Measurements from ENCODE around the gene S1PR3.
A peak's percentile ranks its signal among the peaks of the same experiment; 100 is the strongest.

S1PR3 gene

DNA sequence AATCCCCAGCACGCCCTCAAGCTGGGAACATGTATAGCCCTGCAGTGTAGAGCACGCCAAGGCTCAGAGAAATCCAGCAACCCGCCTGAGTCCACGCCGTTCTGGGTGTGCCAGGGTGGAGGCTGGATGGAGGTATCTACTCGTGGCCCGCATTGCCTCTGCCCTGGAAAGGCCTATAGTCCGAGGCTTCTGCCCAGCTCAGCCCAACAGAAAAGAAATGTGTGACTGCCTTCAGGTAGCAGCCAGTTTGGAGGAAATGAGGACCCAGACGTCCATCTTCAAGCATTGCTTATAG is 18.2 kb downstream of the S1PR3 start:
- DNase-seq (ENCODE audit: low spot score) = no peak

DNA sequence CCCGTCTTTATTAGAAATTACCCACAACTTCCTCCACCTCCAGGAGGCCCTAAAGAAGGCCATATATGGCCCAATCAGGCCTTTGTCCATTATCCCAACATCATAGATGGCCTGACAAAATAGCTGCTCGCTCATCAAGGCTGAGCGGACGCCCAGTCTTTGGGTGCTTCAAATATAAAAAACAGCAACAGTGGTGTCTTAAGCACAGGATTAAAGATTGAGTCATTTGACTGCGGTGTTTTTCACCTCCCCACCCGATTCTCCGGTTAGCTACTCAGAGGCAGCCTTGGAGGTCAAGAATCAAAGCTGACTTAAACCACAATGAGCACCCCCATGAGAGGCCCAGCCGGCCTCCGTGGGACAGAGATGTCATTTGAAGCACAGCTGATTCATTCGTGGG is 18.8 kb downstream of the S1PR3 start:
- DNase-seq (ENCODE audit: low spot score) = no peak

DNA sequence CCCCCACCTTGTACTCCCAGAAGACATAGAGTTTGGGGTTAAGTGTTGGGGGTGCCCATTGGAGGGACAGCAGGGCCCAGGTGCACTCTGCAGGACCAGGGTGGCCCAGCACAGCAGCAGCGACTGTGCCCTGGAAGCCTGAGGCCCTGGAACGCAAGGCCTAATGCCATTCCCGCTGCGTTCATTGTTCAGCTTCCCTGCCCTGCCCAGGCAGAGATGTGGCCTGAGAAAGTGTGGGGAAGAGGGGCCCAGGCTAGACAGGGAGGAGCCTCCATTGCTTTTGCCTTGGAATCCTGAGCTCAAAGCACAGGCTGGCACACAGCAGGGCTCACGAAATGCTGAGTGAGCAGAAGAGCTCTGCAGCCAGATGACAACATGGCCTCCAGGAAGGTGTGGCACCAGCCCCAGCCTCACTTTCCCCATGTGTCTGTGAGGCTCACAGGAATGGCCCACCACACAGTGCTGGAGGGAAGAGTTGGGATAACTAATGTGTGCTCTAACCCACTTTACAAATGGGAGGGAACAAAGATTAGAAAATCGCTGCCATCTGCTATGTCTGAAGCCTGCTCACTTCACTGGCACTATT is 19.4 kb downstream of the S1PR3 start:
- DNase-seq (ENCODE audit: low spot score) = no peak

DNA sequence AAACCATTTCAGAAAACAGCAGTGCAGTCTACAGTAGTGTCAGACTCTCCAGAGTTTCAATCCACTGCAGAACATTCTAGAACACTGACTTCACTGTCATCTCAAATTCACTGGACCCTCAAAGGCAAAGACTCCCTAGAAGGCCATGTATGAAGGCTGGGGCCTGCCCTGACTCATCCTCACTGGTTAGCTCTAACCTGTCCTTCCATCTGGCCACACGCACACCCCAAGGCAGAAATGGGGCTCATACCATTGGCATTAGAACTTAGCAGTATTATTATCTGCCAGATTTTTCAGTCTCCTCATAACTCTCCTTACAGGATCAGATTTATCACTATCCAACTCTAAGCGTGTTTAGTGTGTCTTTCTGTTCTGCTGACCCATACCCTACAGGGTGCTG is 20.4 kb downstream of the S1PR3 start:
- no peak for DNase-seq (ENCODE audit: low spot score)

DNA sequence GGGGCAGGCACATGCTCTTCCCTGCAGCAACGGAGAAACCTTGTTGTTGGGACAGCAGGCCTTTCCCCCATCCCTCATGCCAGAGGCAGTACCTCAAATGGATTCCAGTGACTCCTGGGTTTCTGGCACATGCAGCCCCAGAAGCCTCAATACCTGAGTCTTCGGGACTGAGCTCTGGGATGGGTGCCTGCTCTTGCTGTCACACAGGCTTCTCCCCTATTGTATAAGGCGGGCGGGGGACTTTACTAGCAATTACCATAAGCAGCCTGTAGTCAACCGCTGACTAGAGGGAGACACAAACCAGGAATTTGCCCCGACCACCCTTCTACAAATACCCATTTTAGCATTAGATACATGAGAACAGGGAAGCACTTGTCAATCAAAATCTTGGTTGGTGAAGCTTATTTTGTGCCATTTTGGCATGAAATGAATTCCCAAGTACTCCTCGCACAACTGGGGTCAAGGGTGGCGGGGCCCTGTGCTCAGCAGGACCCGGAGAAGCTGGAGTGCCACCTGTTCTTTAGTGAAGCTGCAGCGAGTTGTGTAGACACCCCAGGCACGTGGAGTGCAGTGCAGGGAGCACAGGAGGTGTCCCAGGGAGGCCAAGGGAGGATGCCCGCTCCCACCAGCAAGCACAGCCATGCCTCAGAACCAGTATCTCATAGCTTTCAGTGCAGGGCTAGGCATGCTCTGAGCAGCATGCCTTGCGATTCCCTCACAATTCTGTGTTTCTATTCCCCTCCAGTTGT is 21.2 kb downstream of the S1PR3 start:
- DNase-seq (ENCODE audit: low spot score) = no peak

DNA sequence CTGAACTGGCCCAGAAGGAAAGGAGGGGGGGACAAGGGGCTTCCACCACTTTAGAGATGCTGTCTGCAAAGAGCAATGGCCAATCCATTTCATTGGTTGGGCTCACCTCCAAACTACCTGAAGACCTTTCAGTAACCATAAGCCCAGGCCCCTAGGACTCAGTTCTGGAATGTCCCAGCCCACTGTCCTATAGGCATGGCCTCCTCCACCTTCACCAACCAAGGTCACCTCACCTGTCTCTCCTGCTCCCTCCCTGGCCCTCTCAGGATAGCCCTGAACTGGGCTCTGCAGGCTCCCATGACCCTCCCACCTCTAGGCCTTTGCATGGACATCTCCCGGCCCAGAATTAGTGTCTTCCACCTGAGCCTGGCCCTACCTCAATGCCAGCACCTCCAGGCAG is 22.4 kb downstream of the S1PR3 start:
- no peak for DNase-seq (ENCODE audit: low spot score)

DNA sequence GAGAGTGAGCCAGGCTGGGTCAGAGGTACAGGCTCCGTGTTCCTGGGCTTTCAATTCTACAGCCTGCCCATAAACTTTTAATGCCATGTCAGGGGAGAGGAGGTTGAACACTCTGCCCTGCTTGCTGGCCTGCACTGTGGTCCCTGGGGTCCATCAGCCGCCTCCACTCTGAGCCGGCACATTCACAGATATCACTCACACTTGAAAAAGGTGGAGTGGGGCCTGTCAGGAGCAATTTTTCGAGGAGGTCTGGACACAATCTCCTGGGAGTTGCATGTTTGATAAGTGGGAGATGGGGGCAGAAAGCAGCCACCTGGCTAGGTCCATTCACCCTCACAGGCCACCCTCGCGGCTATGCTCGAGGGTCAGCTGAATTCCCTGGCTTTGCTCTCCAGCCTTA is 22.9 kb downstream of the S1PR3 start:
- DNase-seq (ENCODE audit: low spot score) = no peak

DNA sequence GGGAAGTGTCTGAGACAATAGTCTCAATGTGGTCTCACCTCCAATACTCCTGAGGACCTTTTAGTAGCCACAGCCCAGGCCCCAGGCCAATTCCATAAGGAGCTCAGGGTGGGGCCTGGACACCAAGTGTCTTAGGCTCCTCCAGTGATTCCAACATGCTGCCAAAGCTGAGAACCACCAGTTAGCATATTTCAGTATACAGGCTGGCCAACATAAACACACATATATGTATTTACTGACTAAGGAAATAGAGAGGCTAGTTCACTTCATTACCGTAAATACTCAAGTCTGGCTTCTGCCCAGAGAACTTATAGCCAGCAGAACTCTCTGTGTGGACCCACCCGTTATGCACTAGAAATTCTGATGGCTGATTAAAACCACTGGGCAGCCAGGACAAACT is 24.1 kb downstream of the S1PR3 start:
- DNase-seq (ENCODE audit: low spot score) = no peak

DNA sequence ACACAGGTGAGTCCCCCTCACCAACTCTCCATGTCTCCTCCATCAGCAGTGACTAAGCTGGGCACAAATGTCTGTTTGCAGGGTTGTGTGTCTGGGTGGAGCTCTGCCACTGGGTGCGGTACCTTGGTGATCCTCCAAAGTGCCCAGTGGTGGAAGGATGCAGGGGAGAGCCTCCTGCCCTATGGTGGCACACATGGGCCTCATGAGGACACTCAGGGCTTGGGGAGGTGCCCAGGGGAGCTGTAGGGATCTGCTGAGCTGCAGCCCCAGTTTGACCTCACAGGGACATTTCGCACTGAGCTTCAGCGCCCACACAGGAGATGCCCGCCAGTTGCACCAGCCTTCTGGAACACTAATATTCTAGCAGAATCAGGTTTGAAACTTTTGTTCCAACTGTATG is 29.5 kb downstream of the S1PR3 start:
- no peak for DNase-seq (ENCODE audit: low spot score)

DNA sequence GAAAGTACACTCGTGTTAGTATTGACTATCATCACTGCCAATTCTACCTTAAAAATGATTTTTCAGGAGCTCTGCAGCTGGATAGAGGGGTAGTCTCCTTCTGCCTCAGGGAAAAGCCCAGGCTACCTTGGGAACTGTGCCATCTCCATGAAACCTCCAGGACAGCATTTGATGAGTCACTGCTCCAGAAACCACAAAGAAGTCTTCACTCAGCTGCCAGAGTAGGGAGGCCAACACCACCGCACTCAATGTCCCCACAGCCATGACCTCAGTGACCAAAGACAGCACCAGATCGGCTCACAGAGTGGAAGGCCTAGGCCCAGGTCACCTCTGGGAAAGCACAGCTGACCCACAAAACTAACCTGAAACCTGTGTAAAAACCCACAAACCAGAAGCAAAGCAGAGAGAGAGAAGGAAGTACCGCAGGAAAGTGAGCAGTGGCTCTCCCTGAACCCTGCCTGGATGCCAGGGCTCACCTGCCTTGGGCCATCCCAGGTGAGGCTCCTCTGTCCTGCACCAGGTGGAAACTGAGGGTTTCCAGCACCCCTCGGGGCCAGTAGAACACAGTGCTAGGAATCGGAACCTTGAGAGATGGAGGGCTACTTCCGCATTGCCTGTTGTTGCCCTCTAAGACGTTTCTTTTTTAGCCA is 30.0 kb downstream of the S1PR3 start:
- peak; percentile 89 for DNase-seq (ENCODE audit: low spot score)

DNA sequence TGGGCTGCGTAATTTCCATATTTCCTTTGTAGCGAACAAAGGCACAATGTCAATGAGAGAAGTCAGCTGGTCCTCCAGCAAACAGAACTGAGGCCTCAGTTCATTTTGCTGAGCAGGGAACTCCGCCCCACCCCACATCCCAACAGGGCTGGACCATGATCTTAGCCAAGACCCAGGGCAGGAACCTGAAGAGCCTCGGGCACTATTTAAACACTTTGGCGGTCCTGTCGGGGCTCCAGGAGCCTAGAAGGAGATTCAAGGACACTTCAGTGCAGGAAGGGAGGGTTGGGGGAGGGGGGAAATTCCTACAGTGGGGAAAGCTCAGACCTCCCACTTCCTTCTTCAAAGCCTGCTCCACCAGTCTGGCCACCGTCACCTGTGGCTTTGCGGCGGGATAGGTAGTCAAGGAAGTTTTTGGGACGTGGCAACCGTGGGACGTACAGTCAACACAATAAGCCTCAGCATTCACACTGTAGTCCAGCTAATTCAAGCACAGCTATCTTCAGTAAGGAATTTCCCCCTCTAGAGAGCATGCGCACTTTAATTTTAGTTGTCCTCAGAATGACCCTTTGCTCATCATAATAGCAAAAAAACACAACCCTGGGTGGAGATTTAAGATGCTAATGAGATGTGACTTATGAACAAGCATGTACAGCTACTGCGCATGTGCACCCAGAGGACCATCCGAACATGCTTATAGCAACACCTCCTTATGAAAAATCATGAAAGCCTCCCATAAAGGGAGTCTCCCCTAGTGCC is 30.9 kb downstream of the S1PR3 start:
- no peak for DNase-seq (ENCODE audit: low spot score)

DNA sequence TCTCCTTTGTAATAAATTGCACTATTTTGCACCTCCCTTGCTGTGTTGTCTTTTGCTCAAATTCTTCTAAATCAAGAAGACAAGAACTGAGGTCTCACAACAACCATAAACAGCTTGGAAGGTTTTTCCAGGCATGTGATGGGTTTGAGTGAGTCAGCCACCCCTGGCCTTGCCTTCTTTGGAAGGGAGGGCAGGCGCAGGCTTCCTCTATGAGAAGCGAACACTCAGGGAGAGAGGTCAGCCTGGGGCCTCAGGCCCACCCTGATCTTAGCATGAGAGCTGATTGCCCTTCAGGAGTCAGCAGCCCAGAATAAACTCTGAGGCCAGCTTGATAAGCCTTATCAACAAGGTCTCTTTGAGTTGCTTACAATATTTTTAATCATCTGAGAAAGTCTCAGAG is 31.6 kb downstream of the S1PR3 start:
- DNase-seq (ENCODE audit: low spot score) = peak; percentile 59

DNA sequence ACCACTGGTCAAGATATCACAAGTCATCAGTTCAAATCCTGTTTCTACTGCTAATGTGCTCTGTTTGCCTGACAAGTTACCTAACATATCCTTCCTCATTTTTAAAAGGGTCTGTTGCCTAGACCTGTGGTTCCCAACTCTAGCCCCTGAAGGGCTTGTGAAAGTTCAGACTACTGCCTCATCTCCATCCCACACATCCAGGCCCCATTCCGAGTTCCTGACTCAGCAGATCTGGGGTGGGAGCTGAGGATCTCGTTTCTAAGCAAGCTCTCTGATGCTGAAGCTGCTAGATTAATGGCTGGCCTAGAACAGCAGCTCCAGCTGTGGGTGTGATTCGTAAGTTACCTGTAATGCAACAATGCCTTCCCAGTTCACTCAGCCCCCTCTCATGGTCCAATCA is 32.5 kb downstream of the S1PR3 start:
- DNase-seq (ENCODE audit: low spot score) = no peak

DNA sequence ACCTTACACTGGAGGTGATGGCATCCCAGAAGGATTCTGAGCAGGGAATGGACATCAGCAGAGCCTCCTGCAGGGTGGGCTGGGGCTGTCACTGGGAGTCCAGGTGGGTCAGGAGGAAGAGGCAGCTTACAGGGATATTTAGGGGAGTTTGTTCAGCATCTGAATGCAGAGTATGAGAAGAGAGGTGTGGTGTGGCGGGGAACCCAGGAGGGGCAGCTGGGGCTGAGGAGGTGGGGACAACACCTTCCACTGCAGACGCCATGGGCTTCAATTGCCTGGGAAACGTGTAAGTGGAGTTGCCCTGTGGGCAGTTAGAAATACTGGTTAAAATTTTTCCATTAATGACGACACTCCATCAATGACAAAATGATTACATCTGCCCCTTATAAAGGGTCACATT is 33.5 kb downstream of the S1PR3 start:
- no peak for DNase-seq (ENCODE audit: low spot score)

DNA sequence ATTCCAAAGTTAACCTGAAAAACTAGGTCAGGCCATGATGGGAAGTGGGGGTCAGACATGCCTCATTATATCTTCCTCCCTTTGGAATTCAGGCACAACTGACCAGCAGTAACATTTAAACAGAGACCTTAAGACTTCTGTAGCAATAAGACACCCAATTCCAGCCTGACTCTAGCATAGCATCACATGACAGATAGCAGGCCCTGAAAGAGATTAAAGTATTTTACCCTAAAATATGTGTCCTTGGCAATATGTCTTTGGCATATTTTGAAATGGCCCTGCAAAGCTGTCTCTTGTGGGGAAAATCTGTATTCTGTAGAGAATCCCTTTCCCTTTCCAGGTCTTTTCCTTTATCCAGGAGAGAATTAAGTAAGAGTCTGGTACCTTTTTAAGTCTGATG is 34.3 kb downstream of the S1PR3 start:
- no peak for DNase-seq (ENCODE audit: low spot score)

DNA sequence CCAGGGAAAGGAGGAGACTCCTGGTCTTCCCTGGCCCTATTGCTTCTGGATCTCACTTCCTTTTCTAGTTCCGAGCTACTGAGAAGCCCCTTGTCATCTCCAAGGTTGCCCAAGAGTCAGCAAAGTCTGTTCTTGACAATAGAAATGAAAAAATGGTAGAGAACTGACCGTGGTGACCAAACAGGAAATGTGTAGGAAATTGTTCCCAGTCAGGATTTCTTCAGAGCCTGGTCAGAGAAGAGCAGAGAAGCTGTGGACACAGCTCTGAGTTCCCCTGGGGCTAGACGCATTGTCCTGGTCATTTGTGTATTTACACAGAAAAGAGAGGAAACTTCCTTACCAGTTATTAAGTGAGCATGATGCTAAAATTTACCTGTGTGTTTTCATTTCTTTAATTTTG is 35.6 kb downstream of the S1PR3 start:
- DNase-seq (ENCODE audit: low spot score) = no peak

DNA sequence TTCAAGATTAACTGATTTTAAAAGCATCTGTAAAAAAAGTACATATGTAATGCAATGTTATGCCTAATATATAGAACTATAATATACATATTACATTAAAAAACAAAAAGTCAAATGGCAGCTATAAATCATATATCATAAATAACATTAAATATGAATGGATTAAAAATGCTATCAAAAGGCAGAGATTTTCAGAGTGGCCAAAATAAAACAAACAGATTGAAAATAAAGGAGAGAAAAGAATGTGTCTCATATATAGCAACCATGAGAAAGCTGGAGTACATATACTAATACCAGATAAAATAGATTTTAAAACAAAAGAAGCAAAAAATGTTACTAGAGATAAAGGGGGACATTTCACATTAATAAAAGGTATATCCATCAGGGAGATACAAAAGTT is 38.5 kb downstream of the S1PR3 start:
- no peak for DNase-seq (ENCODE audit: low spot score)

DNA sequence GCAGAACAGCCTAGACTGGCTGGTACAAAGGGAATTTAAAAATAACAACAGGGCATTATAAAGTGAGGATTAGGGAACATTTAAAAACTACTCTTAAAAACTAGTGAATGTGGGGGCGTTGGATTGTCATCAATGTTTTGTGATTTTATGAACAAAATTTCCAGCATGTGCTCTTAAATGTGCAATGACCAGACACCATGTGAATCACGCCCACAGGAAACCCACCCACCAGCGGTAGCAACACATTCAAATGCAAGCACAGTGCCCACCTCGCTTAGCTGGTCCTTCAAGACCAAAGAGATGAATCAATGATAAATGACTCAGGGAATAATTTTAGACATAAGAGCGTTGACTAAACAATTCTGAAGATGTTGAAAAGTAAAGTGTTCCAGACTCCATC is 40.9 kb downstream of the S1PR3 start:
- DNase-seq (ENCODE audit: low spot score) = no peak

DNA sequence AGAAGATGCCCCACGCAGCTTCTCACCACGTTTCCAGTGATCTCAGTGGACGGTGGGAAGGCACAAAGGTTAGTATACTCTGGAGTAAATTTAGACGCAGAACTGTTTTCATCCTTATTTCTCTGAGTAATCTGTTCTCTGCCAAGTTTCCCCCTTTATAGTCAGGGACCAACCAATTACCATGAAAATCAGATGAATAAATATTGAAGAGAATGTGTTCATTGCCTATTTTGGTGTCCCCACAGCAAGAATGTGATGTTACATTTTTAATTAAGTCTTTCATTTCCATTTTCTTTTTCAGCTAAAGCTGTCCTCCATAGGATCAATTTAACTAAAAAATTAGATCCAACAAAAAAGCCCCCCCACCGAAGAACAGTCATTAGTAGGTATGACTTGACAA is 41.4 kb downstream of the S1PR3 start:
- no peak for DNase-seq (ENCODE audit: low spot score)

DNA sequence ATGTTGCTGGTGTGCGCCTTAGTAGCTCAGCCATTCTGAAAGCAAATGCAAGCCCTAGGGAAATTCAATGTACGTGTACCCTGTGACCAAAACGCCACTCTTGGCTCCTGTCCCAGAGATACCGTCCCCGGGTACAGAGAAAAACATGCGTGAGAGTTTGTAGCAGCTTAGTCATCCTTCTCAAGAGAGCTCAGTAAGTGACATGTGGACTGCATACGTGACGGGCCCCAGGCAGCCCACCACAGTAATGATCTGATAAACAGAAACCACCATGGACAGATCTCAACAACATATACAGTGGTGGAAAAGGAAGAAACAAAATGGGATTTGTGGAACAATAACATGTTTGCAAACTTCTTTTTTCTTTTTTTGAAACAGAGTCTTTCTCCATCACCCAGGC is 45.1 kb downstream of the S1PR3 start:
- no peak for DNase-seq (ENCODE audit: low spot score)

DNA sequence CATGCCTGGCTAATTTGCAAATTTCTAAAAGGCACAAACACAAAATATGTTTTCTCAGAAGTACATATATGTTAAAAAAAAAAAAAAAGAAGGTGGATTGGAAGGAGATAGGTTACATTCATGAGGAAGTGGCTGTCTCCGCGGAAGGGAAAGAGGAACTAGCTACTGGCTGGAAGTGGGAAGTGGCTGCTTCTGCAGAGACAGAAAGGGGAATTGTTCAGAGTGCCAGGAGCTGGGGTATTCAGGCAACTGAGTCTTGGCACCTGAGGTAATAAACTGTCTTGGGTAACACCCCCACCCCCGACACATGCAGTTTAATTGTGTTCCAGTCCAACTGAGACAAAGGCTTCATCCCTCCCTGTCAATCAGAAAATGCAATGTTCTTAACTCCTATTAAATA is 45.6 kb downstream of the S1PR3 start:
- no peak for DNase-seq (ENCODE audit: low spot score)

DNA sequence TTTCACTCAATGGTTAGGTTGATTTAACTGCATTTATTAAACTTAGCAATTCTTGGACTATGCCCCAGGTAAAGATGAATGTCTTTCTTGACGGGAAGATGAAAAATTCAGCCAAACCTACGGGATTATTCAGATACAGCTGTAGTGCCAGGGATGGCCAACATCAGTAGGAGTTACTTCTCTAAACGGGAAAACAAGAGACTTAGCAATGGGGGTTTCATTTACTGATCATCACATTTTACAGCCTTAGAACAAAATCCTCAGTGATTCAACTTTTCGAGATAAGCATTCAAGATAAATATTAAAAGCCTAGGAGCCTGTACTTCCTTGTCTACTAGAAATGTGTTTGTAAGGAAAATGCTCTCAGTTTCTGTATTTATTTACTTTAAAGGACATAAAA is 46.1 kb downstream of the S1PR3 start:
- DNase-seq (ENCODE audit: low spot score) = no peak

DNA sequence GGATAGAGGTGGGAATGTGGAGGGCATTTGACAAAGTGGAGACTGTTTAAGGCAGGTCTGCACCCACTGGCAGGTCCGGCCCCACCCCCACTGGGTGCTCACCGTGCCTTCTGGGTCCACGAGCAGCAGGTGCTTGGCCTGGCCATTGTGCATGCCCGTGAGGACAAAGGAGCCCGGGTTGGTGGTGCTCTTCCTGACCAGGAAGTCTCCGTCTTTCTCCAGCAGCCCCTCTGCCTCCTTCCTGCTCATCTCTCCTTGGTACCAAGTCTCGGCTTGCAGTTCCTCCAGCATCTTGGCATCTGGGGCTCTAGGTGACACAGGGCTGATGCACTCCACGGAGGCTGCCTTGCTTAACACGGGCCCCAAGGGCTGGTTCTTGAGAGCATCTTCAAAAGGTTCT is 46.6 kb downstream of the S1PR3 start:
- no peak for DNase-seq (ENCODE audit: low spot score)
